Kidney epithelial cell (primary cell): ENCODE measurements around the gene CARMIL1. TPM values are rescaled to one million over a fixed set of nuclear protein-coding genes. Genes with fewer than 3 reads are reported as not detected.

Source experiments
- DNase-seq: peaks from one replicate; pipeline ENCODE4 v3.0.0-alpha.2; 2010; ENCODE audit warnings: low read depth
- H3K27me3 ChIP-seq: 2 replicates; pipeline ENCODE4 v1.6.0; 2011; ENCODE audit warnings: low read length; ENCODE audit not compliant: control insufficient read depth, insufficient read depth
- H3K36me3 ChIP-seq: 2 replicates; pipeline ENCODE4 v1.5.1; 2011; ENCODE audit warnings: low read length; ENCODE audit not compliant: control insufficient read depth, insufficient read depth
- H3K4me3 ChIP-seq: 2 replicates; pipeline ENCODE4 v1.5.1; 2011; ENCODE audit warnings: low read depth, mild to moderate bottlenecking, control low read depth, low read length
- CTCF ChIP-seq: IDR thresholded peaks from 2 replicates; pipeline ENCODE4 v1.5.1; 2011; ENCODE audit warnings: mild to moderate bottlenecking, moderate library complexity, low read length, control low read depth, inconsistent platforms; ENCODE audit not compliant: insufficient read depth, poor library complexity, severe bottlenecking
- total RNA-seq: library from RNA; depleted of rRNA; stranded (reverse); fragments of >200 nt; gene quantifications from 2 replicates; pipeline ENCODE4 v1.2.3, GENCODE V29; 2015

The CARMIL1 gene
- total RNA-seq, 1 donor from 2014 or later: 14.7 TPM

DNA sequence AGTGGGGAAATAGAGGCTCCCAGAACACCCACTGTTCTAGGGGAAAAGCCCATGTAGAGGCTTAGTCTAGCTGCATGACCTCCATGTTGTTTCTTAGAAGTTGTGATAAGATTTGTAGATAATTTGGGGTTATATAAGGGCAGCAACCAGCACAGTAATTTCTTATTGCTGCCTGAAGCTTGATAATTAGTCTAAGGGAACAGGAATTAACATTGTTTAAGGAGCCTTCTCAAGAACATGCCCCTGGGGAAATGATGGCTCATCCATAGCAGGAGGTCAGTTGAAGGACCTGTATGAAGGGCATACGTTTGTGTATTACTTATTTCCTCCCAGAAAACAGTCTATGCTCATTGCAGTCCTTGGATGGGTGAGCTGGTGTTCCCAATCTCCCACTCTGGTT is 202.1 kb downstream of the CARMIL1 start:
- TF ChIP-seq CTCF: no peak
- no peak overlapping the region for H3K4me3 ChIP-seq
- no peak for DNase-seq
- peaks cover 2% of the 10 kb centered on the region for H3K36me3 ChIP-seq
- no peaks in the 10 kb centered on the region for H3K27me3 ChIP-seq

- no peak for DNase-seq
- Histone ChIP-seq H3K4me3 (no peak overlapping the region), H3K36me3 (peaks cover 2% of the 10 kb centered on the region), H3K27me3 (no peaks in the 10 kb centered on the region)
- TF ChIP-seq CTCF: no peak
These were observed 203.8 kb downstream of the CARMIL1 start for GRCh38 chr6:25482996-25483395.

GRCh38 chr6:25483943-25484342 is 204.8 kb downstream of the CARMIL1 start:
- Histone ChIP-seq H3K4me3 (no peak overlapping the region), H3K36me3 (peaks cover 2% of the 10 kb centered on the region), H3K27me3 (no peaks in the 10 kb centered on the region)
- no peak for TF ChIP-seq CTCF
- no peak for DNase-seq

DNA sequence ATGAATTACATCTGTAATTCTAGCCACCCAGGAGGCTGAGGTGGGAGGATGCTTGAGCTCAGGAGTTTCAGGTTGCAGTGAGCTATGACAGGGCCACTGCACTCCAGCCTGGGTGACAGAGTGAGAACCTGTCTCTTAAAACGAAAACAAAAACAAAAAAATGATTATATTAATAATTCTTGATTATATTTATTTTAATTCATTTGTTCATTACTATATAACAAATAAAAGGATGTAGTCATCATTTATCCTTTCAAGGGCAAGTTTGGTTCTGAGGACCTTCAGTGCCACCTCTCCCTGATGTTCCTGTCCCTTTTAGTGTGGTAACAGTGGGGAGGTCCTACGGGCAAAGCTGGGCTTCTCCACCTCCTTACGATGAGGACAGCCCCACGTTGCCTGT is 205.7 kb downstream of the CARMIL1 start:
- no peak for DNase-seq
- peaks cover 2% of the 10 kb centered on the region for H3K36me3 ChIP-seq
- H3K4me3 ChIP-seq: no peak overlapping the region
- H3K27me3 ChIP-seq: no peaks in the 10 kb centered on the region
- TF ChIP-seq CTCF: no peak

- Histone ChIP-seq H3K27me3 (no peaks in the 10 kb centered on the region), H3K36me3 (peaks cover 2% of the 10 kb centered on the region), H3K4me3 (no peak overlapping the region)
- no peak for TF ChIP-seq CTCF
- no peak for DNase-seq
These were observed 206.8 kb downstream of the CARMIL1 start for GRCh38 chr6:25485821-25486534.

- no peak for TF ChIP-seq CTCF
These were observed 207.4 kb downstream of the CARMIL1 start for GRCh38 chr6:25486550-25486949.

More at GRCh38 chr6:25486550-25486949, 207.4 kb downstream of the CARMIL1 start:
- H3K36me3 ChIP-seq: peaks cover 2% of the 10 kb centered on the region
- no peaks in the 10 kb centered on the region for H3K27me3 ChIP-seq
- no peak for DNase-seq
- H3K4me3 ChIP-seq: no peak overlapping the region
